Natural killer cell (primary cell): ENCODE measurements around the gene FMO4. TPM values are rescaled to one million over a fixed set of nuclear protein-coding genes. Genes with fewer than 3 reads are reported as not detected.

Source experiments
- ATAC-seq, 3 donors: fragments of 150-1000 bp in 2 of 3; fragments of 200-7000 bp in 1 of 3; cut with Tn5 transposase; 1 replicate in 1 of 3; 2 replicates in 2 of 3; pipeline ENCODE4 v1.10.0; 2021; ENCODE audit warnings: mild to moderate bottlenecking in 2 of 3, moderate library complexity in 2 of 3
- DNase-seq, 2 donors: peaks; one replicate each; pipeline versions ENCODE4 v3.0.0 to v3.0.0-alpha.2; 2013 to 2021; ENCODE audit warnings: mixed read lengths in 1 of 2
- H3K27ac ChIP-seq: one replicate; pipeline ENCODE4 v1.5.1; 2013; ENCODE audit warnings: mild to moderate bottlenecking, low read length
- H3K27me3 ChIP-seq: one replicate; pipeline ENCODE4 v1.6.1; 2013; ENCODE audit warnings: low read length; ENCODE audit not compliant: control insufficient read depth, insufficient read depth
- H3K36me3 ChIP-seq: one replicate; pipeline ENCODE4 v1.6.1; 2013; ENCODE audit warnings: low read length; ENCODE audit not compliant: control insufficient read depth, insufficient read depth
- H3K4me1 ChIP-seq: one replicate; pipeline ENCODE4 v1.6.1; 2013; ENCODE audit warnings: low read length; ENCODE audit not compliant: control insufficient read depth, insufficient read depth
- H3K4me3 ChIP-seq: one replicate; pipeline ENCODE4 v1.5.1; 2013; ENCODE audit warnings: low read length
- H3K9me3 ChIP-seq: one replicate; pipeline ENCODE4 v1.6.1; 2013; ENCODE audit warnings: low read length; ENCODE audit not compliant: control insufficient read depth, insufficient read depth
- H3K27ac Mint-ChIP-seq, 2 donors: one replicate each; pipeline ENCODE4 v1.8.0; 2022; ENCODE audit warnings: mild to moderate bottlenecking in 2 of 2, mixed read lengths in 2 of 2, moderate library complexity in 1 of 2
- H3K27me3 Mint-ChIP-seq, 2 donors: one replicate each; pipeline ENCODE4 v1.8.0; 2022; ENCODE audit warnings: low read depth in 2 of 2, mixed read lengths in 2 of 2
- H3K36me3 Mint-ChIP-seq: one replicate; pipeline ENCODE4 v1.8.0; 2022; ENCODE audit warnings: mixed read lengths
- H3K4me1 Mint-ChIP-seq, 2 donors: one replicate each; pipeline ENCODE4 v1.8.0; 2022; ENCODE audit warnings: mixed read lengths in 2 of 2
- H3K4me3 Mint-ChIP-seq: one replicate; pipeline ENCODE4 v1.8.0; 2022; ENCODE audit warnings: mild to moderate bottlenecking, moderate library complexity, mixed read lengths
- H3K9me3 Mint-ChIP-seq, 2 donors: one replicate each; pipeline ENCODE4 v1.8.0; 2022; ENCODE audit warnings: mixed read lengths in 2 of 2
- WGBS: methylation state at CpG from one replicate; pipeline ENCODE4 v1.1.7; 2013; ENCODE audit warnings: missing lambda C conversion rate; ENCODE audit not compliant: insufficient coverage; 5-methylcytosine and 5-hydroxymethylcytosine counted together
- intact Hi-C: fragments of 100-400 bp; cut with micrococcal nuclease; formaldehyde crosslinking; loops from one replicate; pipeline ENCODE4 v1.14.2; 2022
- total RNA-seq, 4 donors: library from RNA; stranded (reverse); fragments of 120-200 nt in 1 of 4; gene quantifications; one replicate each; pipeline versions ENCODE4 v1.2.3 to v1.2.4, GENCODE V29; 2013 to 2022
- TF ChIP-seq, protein P1 (sequence below): fragments of 200-600 bp; IDR thresholded peaks from one replicate; pipeline ENCODE4 v1.8.0; 2022; ENCODE audit warnings: antibody characterized with exemption

FMO4 gene
- total RNA-seq, 3 donors from 2014 or later (not counting 1 experiment from before 2014, with no cell fraction given) = 3.2 to 3.8 (median 3.6) TPM

DNA sequence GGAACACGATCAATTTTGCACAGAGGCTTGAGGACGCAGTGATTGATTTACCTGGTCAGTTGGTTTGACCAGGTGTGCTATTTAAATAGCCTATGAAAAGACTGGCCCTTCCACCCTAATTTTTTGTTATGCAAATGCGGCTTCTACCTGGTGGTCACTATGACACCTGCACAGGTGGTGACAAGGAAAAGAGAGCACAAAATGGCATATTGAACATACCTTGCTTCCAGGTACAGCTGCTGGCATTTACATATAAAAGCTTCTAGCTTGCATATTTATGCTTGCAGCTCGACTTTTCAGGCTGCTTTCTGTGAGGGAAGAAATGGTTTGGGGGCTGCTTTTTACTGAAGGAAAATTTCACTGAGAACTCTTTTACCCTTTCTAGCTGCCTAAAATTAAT is 15.3 kb upstream of the FMO4 start:
- no peak overlapping the region for H3K4me3 Mint-ChIP-seq
- Histone ChIP-seq H3K27ac (no peak overlapping the region), H3K9me3 (peaks cover 10% of the 10 kb centered on the region), H3K36me3 (no peaks in the 10 kb centered on the region), H3K4me3 (no peak overlapping the region), H3K27me3 (no peaks in the 10 kb centered on the region), H3K4me1 (no peaks in the 10 kb centered on the region)
- 89% methylated on average over 3 of the region's 4 CpGs for WGBS
- no peak overlapping the region for H3K27ac Mint-ChIP-seq
- H3K4me1 Mint-ChIP-seq = no peaks in the 10 kb centered on the region
- H3K9me3 Mint-ChIP-seq = peaks cover 7 to 18% of the 10 kb centered on the region in 2 donors
- no peak for DNase-seq
- TF ChIP-seq, protein P1, sequence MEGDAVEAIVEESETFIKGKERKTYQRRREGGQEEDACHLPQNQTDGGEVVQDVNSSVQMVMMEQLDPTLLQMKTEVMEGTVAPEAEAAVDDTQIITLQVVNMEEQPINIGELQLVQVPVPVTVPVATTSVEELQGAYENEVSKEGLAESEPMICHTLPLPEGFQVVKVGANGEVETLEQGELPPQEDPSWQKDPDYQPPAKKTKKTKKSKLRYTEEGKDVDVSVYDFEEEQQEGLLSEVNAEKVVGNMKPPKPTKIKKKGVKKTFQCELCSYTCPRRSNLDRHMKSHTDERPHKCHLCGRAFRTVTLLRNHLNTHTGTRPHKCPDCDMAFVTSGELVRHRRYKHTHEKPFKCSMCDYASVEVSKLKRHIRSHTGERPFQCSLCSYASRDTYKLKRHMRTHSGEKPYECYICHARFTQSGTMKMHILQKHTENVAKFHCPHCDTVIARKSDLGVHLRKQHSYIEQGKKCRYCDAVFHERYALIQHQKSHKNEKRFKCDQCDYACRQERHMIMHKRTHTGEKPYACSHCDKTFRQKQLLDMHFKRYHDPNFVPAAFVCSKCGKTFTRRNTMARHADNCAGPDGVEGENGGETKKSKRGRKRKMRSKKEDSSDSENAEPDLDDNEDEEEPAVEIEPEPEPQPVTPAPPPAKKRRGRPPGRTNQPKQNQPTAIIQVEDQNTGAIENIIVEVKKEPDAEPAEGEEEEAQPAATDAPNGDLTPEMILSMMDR = no peak
- peaks cover 17 to 36% of the 10 kb centered on the region in 2 donors for H3K27me3 Mint-ChIP-seq
- H3K36me3 Mint-ChIP-seq = peaks cover 18% of the 10 kb centered on the region
- no peak for ATAC-seq
- intact Hi-C loops = no loop called here

DNA sequence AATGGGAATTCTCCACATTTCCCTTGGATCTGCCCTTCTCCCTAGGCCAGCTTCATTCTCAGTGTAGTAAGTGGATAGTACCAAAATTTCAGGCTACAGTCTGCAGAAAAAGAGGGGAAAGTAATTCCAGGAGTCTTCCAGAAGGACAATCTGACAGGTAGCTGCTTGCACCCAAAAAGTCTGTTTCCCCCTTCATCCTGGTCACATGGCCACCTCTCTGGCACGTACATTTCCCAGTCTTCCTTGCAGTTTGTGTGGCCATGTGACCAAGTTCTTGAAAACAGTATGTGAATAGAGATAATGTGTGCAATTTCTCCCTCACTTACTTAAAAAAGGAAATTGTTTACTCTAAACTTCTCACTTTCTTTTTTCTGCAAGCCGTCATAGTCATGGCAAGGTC is 14.6 kb upstream of the FMO4 start:
- H3K4me3 Mint-ChIP-seq = no peak overlapping the region
- H3K4me1 ChIP-seq = no peaks in the 10 kb centered on the region
- 92% methylated on average over 1 of the region's 2 CpGs for WGBS
- intact Hi-C loops = no loop called here
- no peaks in the 10 kb centered on the region for H3K27me3 ChIP-seq
- H3K4me1 Mint-ChIP-seq = no peaks in the 10 kb centered on the region
- DNase-seq (no peak), ATAC-seq (no peak)
- no peak overlapping the region for H3K27ac Mint-ChIP-seq
- H3K9me3 Mint-ChIP-seq = peaks cover 7 to 18% of the 10 kb centered on the region in 2 donors
- no peak overlapping the region for H3K4me3 ChIP-seq
- H3K27me3 Mint-ChIP-seq = peaks cover 14 to 35% of the 10 kb centered on the region in 2 donors
- TF ChIP-seq, protein P1 = no peak
- H3K36me3 ChIP-seq = no peaks in the 10 kb centered on the region
- peaks cover 10% of the 10 kb centered on the region for H3K9me3 ChIP-seq
- H3K36me3 Mint-ChIP-seq = peaks cover 18% of the 10 kb centered on the region
- no peak overlapping the region for H3K27ac ChIP-seq

DNA sequence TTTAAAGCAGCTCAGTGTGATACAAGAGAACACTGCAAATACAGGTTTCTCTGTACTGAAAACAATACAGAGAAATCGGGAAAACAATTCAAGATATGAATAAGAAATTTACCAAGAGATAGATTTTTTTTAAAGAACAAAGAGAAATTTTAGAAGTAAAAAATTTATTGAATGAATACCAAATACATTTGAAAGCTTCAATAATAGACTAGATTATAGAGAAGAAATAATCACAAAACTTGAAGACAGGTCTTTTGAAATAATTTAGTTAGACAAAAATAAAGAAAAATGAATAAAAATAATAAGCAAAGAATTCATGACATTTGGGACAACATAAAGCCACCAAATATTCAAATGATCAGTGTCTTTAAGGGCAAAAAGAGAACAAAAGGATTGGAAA is 13.6 kb upstream of the FMO4 start:
- DNase-seq = no peak
- Mint-ChIP-seq H3K9me3 (peaks cover 7 to 18% of the 10 kb centered on the region in 2 donors), H3K27me3 (peaks cover 17 to 28% of the 10 kb centered on the region in 2 donors), H3K4me3 (no peak overlapping the region), H3K36me3 (peaks cover 18% of the 10 kb centered on the region), H3K4me1 (no peaks in the 10 kb centered on the region), H3K27ac (no peak overlapping the region)
- Histone ChIP-seq H3K36me3 (no peaks in the 10 kb centered on the region), H3K27me3 (no peaks in the 10 kb centered on the region), H3K9me3 (peaks cover 10% of the 10 kb centered on the region), H3K4me3 (no peak overlapping the region), H3K4me1 (no peaks in the 10 kb centered on the region), H3K27ac (no peak overlapping the region)
- intact Hi-C loops = no loop called here
- TF ChIP-seq, protein P1 = no peak
- WGBS = no CpG with 5 or more reads among the region's 1 CpG
- no peak for ATAC-seq

DNA sequence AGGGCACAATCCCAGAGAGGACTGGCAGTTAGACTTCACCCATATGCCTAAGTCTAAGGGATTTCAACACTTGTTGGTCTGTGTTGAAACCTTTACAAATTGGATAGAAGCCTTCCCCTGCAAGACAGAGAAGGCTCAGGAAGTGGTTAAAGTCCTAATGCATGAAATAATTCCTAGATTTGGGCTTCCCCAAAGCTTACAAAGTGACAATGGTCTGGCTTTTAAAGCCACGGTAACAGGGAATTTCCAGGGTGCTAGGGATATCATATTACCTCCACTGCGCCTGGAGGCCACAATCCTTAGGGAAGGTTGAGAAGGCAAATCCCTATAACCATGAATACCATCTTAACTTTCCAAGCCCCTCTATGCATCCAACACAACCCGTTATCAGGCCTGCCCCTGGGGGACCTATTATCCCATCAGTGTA is 3.3 kb upstream of the FMO4 start:
- Histone ChIP-seq H3K27me3 (no peaks in the 10 kb centered on the region), H3K9me3 (no peaks in the 10 kb centered on the region), H3K36me3 (no peaks in the 10 kb centered on the region), H3K4me3 (no peak overlapping the region), H3K27ac (no peak overlapping the region), H3K4me1 (peaks cover 2% of the 10 kb centered on the region)
- H3K27ac Mint-ChIP-seq = peak overlapping the region in 1 of 2 donors; percentile 74
- peaks cover 16 to 18% of the 10 kb centered on the region in 2 donors for H3K4me1 Mint-ChIP-seq
- H3K4me3 Mint-ChIP-seq = no peak overlapping the region
- DNase-seq = no peak
- TF ChIP-seq, protein P1 = no peak
- no peaks in the 10 kb centered on the region for H3K36me3 Mint-ChIP-seq
- 76% methylated on average over 3 of the region's 3 CpGs for WGBS
- intact Hi-C loops = loop anchor here (5.0 kb wide), 4 partner anchors 343 to 1298 kb away; partner anchors contain the start of gene GORAB
- no peaks in the 10 kb centered on the region for H3K9me3 Mint-ChIP-seq
- no peaks in the 10 kb centered on the region for H3K27me3 Mint-ChIP-seq
- no peak for ATAC-seq
